Muscle of back (tissue), 11 donors: ENCODE results near the gene C19orf25. TPM values are rescaled to one million over a fixed set of nuclear protein-coding genes. Genes with fewer than 3 reads are reported as not detected.

Experiments used
- DNase-seq, 3 donors: peaks; one replicate each; pipeline versions ENCODE4 v3.0.0 to v3.0.0-alpha.2; 2013
- polyA plus RNA-seq, 10 donors: library from polyadenylated mRNA; unstranded; fragments of 120-200 nt; gene quantifications; one replicate each; pipeline ENCODE4 v1.2.1, GENCODE V29; 2013; ENCODE audit not compliant: insufficient read length in 10 of 10

The C19orf25 gene
- polyA plus RNA-seq, 10 donors, result 11.6 to 20.9 (median 15.8) TPM

DNA sequence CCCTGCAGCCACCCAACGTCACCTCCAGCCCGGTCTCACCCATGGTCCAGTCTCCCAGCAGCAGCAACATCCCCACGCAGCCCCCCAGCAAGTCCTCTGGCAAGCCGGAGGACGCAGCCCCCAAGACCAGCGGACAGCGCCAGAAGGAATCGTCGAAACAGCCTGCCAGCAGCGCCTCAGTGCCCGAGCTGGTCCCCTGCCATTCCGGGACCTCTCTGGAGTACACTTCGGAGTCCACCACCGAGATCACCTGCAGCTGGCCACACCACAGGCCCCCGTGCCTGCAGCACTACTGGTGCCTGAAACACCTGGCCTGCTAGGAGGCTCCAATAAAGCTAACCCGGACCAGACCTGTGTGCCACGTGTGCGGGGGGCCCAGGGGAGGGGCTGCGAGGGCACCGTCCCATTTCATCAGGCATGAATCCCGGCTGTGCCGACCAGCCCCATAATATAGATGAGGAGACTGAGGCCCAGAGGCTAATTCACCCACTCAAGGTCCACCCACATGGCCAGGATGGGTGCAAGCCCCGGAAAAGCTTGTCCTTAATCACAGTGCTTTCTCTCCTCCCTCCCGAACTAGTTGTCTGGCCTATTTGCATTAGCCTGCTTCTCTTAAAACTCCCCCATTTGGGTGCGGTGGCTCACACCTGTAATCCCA, 18.7 kb upstream of the C19orf25 start:
- DNase-seq, result no peak

DNA sequence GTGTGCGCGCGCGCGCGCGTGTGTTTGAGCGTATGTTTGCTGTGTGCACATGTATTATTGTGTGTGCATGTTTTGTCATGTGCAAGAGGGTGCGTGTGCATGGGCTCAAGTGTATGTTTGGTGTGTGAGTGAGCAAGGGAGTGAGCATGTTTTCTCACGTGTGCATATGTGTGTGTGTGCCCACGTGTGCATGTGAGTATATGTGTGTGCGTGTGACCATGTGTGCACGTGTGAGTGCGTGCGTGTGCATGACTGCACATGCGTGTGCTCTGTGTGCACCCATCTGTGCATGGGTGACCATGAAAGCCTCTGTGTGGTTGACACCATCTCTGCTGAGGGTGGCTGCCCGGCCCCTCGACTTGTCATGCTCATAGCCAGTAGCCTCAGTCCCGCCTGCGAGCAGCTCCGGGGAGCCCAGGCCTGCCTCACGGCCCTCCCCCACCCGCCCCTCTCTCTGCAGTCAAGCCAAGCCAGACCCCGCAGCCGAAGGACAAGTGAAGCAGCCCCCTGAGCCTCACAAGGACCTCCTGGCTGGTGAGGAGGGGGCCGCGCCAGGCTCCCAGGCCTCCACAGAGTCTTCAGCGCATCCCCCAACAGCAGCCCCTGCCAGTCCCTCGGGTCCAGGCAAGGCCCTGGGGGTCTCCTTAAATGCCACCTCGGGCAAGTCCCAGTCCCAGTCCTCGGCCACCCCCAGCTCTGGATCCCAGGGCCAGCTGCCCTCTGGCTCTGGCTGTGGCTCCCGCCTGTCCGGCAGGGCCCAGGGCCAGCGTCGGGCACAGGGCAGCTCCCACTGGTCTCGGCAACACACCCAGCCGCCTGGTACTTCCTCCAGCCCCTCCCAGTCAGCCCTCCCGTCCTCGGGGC, 17.9 kb upstream of the C19orf25 start:
- no peak for DNase-seq

DNA sequence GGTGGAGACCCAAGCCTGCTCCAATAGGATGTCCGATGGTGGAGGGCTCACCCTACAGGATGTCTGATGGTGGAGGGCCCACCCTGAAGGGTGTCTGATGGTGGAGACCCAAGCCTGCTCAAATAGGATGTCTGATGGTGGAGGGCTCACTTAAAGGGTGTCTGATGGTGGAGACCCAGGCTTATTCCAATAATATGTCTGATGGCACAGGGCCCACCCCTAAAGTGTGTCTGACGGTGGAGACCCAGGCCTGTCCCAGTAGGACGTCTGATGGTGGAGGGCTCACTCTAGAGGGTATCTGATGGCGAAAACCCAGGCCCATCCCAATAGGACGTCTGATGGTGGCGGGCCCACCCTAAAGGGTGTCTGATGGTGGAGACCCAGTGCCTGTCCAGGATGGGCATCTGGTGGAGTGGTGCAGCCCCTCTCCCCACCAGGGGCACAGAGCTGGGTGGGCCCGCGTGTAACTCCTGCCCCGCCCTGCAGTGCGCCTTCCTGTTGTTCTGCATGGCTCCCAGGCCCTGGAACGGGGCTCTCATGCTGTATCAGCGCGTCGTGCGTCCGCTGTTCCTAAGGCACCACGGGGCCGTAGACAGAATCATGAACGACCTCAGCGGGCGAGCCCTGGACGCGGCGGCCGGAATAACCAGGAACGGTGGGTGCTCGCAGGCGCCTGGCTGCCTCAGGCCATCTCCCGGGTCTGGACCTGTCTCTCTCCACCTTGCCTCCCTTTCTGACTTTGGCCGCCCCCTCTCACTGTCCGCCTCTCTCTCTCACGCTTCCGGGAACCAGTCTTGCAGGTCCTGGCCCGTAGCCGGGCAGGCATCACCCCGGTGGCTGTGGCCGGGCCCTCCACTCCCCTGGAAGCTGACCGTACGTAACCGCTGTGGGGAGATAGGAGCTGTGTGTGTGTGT, 17.0 kb upstream of the C19orf25 start:
- no peak for DNase-seq

DNA sequence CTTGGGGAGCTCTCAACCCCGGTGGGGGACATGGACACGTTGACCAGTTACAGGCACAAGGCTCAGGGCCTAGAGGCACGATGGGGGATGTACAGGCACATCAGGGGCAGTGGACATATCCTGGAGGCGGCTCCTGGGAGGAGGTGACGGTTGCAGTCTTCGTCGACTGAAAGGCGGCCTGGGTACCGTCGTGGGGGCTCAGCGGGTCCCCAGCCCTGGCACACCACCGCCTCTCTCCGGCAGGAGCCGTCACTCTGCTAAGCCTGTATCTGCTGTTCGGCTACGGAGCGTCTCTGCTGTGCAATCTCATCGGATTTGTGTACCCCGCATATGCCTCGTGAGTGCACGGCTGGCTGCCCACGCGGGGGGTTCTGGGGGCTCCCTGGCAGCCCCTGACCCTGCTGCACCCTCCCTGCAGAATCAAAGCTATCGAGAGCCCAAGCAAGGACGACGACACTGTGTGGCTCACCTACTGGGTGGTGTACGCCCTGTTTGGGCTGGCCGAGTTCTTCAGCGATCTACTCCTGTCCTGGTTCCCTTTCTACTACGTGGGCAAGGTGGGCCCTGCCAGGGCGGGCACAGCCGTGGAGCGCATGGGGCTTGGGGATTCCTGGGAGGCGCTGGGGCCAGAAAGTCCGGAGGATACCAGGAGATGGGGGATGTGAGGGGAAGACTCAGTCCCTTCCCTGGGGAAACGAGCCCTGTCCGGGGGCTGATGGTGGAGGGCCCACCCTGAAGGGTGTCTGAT, 16.2 kb upstream of the C19orf25 start:
- no peak for DNase-seq

DNA sequence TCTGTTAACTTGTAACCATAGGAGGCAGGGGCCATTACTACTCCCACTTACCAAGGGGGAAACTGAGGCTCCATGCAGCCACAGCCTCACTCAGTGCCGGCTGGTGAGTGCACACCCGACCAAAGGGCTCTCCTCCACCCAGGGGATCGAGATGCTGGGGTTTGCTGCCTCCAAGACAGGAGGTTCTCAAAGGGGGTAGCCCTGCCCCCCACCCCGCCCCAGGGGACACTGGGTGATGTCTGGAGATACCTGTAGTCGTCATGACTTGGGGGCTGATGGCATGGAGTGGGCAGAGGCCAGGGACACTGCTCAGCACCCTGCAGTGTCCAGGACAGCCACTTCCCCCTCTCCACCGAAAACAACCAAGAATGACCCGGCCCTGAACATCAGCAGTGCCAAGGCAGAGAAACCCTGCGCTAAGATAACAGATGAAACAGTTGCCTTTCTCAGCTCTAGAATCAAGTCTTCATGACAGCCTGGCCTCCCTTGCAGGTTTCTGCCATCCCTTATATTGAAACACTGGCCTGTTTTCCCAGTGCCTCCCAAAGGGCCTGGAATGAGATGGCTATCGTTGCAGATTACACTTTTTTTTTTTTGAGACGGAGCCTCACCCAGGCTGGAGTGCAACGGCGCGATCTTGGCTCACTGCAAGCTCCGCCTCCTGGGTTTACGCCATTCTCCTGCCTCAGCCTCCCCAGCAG, 15.2 kb upstream of the C19orf25 start:
- no peak for DNase-seq

DNA sequence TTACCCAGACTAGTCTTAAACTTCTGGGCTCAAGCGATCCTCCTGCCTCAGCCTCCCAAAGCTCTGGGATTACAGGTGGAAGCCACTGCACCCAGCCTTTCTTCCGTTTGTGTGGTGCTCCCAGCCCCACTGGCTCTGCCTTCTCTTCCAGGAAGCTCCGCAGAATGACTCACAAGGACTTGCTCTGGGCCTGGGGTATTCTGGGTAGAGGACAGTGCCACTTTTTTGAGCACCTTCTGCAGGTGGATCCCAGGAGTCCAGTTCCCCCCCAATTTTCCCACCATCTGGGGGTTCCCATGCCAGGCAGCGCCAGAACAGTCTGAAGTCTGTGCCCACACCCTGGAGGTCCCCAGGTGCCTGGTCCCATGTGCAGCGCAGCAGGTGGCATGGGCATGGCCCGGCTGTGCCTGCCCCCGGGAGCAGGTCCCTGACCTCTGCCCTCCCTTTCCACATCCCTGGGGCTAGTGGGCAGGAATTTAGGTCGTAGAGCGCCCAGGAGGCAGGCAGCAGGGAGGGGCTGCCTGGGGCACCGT, 13.5 kb upstream of the C19orf25 start:
- DNase-seq, result no peak

DNA sequence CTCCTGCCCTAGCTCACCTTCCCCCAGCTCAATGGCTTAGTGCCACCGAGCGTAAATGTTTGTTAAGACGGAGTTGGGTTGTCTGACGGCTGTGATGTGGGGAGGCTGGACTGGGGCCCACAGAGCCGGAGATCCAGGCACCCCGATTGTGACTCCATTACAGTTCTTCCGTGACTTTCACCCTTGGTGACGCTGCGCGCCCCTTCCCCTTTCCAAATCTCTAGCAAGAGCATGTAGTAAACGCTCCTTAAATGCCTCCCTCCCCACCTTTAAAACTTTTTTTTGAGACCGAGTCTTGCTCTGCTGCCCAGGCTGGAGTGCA, 12.8 kb upstream of the C19orf25 start:
- DNase-seq, result no peak

DNA sequence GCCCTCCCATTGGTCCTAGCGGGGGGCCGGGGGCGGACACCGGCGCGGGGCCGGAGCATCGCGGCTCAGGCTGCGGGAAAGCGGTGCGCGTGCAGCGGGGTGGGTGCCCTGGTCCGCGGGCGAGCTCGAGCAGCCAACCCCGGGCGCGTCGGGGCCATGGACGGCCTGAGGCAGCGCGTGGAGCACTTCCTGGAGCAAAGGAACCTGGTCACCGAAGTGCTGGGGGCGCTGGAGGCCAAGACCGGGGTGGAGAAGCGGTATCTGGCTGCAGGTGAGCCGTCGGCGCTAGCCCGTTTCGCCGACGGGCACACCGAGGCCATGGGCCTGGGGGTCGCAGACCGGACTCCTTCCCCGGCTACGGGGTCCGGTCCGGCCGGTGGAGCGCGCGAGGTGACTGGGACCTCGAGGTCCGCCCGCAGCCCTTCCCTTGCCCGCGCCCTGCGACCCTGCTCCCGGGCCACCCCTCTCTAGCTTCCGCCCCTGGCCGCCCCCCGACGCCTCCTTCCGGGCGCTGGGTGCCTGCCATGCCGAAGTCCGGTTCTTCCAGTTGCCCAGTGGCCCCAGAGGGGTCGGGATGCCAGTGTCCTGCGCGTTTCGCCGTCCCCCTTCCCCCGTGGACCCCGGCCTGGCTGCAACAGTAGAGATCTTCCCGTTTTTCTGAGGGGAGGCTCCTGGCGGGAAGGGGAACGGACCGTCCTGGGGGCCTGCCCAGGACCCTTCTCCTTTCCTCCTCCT, 12.3 kb upstream of the C19orf25 start, which contains the start of gene REEP6:
TSS of gene REEP6 (plus strand) at position 68 of the 735 bp plus-strand sequence. CDS start at position 157, 89 bp downstream.
- no peak for DNase-seq

DNA sequence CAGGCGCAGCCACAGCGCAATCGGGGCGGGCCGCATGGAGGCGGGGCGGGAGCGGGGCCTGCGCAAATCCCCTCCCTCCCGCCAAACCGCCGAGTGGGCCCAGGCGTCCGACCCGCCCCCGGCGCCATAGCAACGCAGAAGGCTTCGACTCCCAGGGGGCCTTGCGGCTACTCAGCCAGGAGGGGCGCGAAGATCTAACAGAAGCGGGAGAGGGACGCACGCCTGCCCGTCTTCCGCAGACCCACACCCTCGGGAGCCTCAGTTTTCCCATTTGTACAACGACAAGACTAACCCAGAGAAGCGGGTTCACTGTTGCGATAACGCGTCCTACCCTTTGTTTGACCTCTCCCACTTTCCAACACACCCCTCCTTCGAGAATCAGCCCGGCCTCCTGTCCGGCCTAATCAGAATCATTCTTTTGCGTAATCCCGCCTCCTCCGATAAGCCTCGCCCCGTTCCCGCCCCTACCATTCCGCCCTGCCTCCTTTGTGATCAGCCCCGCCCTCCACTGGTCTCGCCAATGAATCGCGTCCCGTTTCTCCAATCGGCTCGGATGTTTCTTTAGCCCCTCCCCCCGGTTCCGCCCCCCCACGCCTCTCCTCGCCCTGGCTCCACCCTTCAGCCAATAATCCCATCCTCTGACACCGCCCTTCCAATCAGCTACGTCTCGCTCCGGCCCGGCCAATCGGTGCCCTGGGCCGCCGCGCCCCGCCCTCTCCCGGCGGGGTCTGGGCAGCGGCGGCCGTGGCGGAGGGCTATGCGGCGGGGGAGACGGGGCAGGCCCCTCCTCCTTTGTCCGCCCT, 11.5 kb upstream of the C19orf25 start, which contains the start of gene PCSK4:
TSS of gene PCSK4 (minus strand) at position 40 of the 803 bp plus-strand sequence. CDS start at position 36, 4 bp downstream.
- peak; percentile 98 to 99 (median 99) for DNase-seq

DNA sequence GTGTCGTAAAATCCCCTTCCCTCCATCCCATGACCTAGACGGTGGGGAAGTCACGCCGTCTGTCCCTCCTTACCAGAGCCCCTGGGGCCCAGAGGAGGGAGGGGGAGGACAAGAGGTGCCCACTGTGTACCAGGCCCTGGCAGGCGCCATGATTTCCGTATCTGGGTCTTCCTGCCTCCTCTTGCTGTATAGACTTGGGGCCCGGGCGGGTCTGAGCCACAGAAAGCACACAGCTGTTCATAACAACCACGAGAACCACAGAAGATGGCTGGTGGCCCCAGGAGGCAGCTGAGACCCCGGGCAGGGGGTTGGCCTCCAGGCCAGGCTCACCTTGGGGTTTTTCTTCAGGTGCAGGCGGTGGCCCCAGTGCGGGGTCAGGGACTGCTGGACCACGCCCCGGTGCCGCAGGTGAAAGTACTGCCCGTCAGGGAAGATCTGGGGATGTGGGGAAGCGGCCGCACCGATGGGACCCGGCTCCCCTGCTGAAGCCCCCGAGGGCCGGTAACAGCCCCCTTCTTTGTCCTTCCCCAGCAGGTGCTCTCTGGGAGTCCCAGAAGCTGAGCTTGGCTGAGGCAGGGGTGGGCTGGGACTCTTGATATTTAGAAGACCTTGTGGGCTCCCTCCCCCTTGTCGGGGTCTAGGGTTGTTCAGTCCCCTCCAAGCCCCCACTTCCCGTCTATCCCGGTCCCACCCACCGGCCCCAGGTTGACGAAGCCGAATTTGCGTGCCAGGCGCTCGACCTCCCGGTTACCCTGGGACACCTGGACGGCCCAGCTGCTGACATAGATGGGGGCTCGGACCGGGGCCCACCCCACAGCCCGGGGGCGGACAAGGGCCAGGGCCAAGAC, 10.7 kb upstream of the C19orf25 start:
- DNase-seq, result no peak

DNA sequence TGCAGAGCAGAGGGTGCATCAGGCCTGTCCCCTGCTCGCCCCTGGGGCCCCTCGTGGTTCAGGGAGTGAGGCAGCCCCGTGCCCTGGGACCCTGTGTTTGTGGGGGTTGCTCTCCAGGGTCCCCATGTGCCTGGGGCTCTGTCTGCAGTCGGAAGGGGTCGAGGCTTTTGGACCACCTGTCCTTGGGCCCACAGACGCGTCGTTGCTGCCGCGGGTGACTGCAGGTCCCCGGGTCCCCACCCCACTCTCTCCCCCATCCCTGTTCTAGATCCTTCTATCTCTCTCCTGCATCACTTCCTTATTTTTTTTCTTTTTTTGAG, 9.2 kb upstream of the C19orf25 start:
- DNase-seq, result no peak

DNA sequence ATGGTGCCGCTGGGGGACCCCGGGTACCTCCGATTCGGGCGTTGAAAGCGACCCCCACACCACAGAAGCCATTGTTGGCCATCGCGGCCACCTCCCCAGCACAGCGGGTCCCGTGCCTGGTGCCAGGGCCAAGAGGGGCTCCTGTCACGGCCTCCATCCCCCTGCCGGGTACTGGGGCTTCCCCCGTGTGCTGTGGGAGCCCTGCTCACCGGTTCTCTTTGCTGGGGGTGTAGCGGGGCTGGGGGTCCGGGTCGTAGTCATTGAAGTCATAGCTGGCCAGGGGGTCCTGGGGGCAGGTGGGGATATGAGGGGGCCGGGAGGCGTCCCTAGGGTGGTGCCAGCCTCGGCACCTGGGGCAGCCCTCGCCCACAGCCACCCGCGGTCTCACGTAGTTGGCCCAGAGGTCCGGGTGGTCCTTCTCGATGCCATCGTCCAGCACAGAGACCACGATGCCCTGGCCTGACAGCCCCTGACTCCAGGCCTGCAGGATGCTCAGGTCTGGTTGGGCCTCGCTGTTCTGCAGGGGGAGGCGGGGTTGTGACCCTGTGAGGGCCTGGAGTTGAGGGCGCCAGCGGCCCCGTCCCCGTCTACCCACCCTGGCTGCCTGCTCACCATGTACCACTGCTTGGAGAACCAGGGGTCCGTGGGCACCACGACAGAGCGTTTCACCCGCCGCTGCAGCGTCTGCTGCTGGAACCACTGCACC, 8.7 kb upstream of the C19orf25 start:
- no peak for DNase-seq

DNA sequence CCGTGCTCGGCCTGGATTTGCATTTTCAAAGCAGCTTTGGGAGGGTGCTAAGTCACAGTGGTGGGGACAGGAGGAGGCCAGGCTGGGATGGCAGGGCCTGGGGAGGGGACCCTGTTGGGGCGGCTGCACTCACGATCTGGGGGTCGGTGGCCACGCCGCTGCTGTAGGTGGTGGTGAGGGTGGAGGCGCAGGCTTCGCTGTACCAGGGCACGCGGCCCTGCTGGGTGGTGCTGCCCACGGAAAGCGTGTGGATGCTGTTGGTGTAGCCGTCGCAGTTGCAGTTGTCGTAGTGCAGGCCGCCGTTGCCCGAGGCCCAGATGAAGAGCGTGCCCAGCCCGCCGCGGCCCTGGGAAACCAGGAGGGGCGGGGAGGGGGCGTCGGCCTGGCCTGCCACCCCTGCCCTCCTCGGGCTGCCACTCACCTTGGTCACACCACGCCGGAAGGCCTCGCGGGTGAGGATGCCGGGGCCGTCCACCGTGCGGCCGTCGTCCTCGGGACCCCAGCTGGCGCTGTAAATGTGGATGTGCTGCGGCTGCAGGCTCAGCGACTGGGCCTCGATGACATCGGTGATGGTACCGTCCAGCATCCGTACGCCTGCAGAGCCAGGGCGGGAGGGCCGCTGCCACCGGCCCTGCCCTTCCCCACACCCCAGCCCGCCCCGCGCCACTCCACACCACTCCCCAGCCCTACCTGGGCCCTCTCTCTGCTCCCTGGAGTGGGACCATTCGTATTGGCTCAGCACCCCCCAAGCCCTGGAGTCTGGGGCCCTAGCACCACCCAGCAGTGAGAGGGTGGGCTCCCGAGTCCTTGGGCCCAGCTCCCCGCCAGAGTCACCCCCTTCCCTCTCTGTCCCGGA, 7.9 kb upstream of the C19orf25 start:
- no peak for DNase-seq

DNA sequence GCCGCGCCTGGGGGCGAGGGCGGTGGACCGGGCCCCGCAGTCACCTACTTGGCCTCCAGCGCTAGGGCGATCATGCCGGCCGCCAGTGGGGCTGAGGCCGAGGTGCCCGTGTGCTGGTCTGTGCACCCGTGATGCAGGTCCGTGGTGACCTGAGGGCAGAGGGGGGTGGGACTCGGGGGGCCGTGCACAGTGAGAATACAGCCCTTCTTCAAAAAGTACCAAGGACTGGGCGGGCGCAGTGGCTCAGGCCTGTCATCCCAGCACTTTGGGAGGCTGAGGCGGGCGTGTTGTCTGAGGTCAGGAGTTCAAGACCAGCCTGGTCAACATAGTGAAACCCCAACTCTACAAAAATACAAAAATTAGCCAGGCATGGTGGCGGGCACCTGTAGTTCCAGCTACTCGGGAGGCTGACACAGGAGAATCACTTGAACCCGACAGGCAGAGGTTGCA, 5.0 kb upstream of the C19orf25 start:
- no peak for DNase-seq

DNA sequence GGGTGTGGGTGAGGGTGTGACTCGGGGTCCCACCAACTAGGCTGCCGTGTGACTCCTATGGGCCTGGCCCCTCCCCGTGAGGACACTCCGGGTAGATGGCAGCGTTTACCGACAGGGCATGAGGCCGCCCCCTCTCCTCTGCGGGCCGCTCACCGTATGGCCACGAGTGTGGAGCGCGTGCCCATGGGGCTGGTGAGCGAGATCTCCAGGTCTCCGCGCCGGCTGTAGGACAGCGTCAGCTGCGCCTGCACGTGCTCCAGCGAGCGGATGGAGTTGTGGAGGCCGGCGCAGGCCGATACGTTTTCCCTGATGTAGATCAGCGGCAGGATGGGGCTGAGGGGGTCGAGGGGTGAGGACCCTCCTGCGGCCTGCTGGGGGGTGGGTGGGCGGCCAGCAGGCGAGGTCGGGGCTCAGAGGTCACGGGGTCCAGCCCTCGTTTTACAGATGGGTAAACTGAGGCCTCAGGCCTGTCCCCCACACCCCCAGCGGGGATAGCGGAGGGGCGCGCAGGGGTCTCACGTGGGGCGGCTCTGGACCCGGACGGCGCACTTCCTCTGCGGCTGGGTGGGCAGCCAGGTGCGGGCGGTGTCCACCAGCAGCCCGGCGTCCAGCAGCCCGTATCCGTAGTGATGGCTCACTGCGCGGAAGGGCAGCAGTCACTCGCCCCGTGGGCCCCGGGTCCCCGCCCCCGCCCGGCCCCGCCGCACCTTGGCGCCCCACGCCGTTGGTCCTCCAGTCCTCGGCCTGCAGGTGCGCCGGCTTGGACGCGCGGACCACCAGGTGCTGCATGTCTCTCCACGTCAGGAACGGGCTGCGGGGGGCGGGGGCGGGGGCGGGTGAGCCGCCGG, 4.3 kb upstream of the C19orf25 start:
- DNase-seq, result no peak
